HL-60 (cell line): ENCODE results near the gene FASN.

Experiments used
- DNase-seq, 2 experiments: peaks; one replicate each; pipeline ENCODE4 v3.0.0-alpha.2; 2010 to 2020; ENCODE audit warnings: low read depth in 1 of 2, low spot score in 1 of 2
- H3K27ac ChIP-seq: fragments of 250-450 bp; sonication (Bioruptor Pico); replicated peaks from 2 replicates; pipeline ENCODE4 v1.5.1; 2020; ENCODE audit warnings: mild to moderate bottlenecking, moderate library complexity
- H3K27me3 ChIP-seq: fragments of 250-450 bp; sonication (Bioruptor Pico); 2 replicates; pipeline ENCODE4 v1.5.1; 2021; ENCODE audit warnings: mild to moderate bottlenecking, moderate library complexity; ENCODE audit not compliant: insufficient read depth, poor library complexity, severe bottlenecking
- H3K4me3 ChIP-seq: replicated peaks from 2 replicates; pipeline ENCODE4 v1.5.1; 2011; ENCODE audit warnings: mild to moderate bottlenecking, control low read depth, low read length; ENCODE audit not compliant: insufficient read depth
- CTCF ChIP-seq: IDR thresholded peaks from one replicate; pipeline ENCODE4 v1.5.1; 2011; ENCODE audit warnings: low read length, control low read depth, inconsistent platforms; ENCODE audit not compliant: insufficient read depth
- GABPA ChIP-seq: IDR thresholded peaks from 2 replicates; pipeline ENCODE4 v1.6.1; 2012; ENCODE audit warnings: low read depth
- POLR2AphosphoS5 ChIP-seq: IDR thresholded peaks from 2 replicates; pipeline ENCODE4 v1.6.1; 2012; ENCODE audit warnings: low read depth
- REST ChIP-seq: IDR thresholded peaks from 2 replicates; pipeline ENCODE4 v1.6.1; 2012; ENCODE audit warnings: low read depth; ENCODE audit not compliant: insufficient replicate concordance
- SPI1 ChIP-seq: IDR thresholded peaks from 2 replicates; pipeline ENCODE4 v1.6.1; 2012; ENCODE audit warnings: low read depth, mild to moderate bottlenecking, borderline replicate concordance

The FASN gene

GRCh38 chr17:82029990-82030469 lies 68.0 kb downstream of the FASN start:
- H3K27me3 ChIP-seq: no peaks in the 10 kb centered on the region
- no peak for DNase-seq
- no peak overlapping the region for H3K27ac ChIP-seq
- 0 out of 2 replicates have a peak overlapping the region, but pooled peaks have one; percentile 56 for H3K4me3 ChIP-seq
- no peak for TF ChIP-seq POLR2AphosphoS5
- TF ChIP-seq REST: no peak
- TF ChIP-seq CTCF: no peak
- no peak for TF ChIP-seq SPI1

GRCh38 chr17:82029391-82029790 lies 68.6 kb downstream of the FASN start:
- TF ChIP-seq GABPA (no peak), POLR2AphosphoS5 (no peak), CTCF (no peak), REST (no peak), SPI1 (no peak)
- Histone ChIP-seq H3K4me3 (no peak overlapping the region), H3K27ac (no peak overlapping the region), H3K27me3 (no peaks in the 10 kb centered on the region)
- no peak for DNase-seq

GRCh38 chr17:82028966-82029365 lies 69.1 kb downstream of the FASN start:
- no peak for TF ChIP-seq GABPA
- TF ChIP-seq REST: no peak
- no peak for TF ChIP-seq SPI1
- TF ChIP-seq POLR2AphosphoS5: no peak
- TF ChIP-seq CTCF: no peak
- no peak for DNase-seq
- Histone ChIP-seq H3K27me3 (no peaks in the 10 kb centered on the region), H3K27ac (no peak overlapping the region), H3K4me3 (no peak overlapping the region)
